Skeletal muscle cell (primary cell): ENCODE measurements around the gene KIF5A.
"Not testable (repeated sequence)": the region's sequence is repeated elsewhere in the genome, so short reads cannot be mapped to it uniquely, and the experiment has no call there.

Source experiments
- DNase-seq: peaks from one replicate; pipeline ENCODE4 v3.0.0-alpha.2; 2010; ENCODE audit warnings: low read depth
- H3K4me3 ChIP-seq: 2 replicates; pipeline ENCODE4 v1.5.1; 2011; ENCODE audit warnings: low read depth, mild to moderate bottlenecking, control low read depth, low read length, moderate library complexity

KIF5A gene

DNA sequence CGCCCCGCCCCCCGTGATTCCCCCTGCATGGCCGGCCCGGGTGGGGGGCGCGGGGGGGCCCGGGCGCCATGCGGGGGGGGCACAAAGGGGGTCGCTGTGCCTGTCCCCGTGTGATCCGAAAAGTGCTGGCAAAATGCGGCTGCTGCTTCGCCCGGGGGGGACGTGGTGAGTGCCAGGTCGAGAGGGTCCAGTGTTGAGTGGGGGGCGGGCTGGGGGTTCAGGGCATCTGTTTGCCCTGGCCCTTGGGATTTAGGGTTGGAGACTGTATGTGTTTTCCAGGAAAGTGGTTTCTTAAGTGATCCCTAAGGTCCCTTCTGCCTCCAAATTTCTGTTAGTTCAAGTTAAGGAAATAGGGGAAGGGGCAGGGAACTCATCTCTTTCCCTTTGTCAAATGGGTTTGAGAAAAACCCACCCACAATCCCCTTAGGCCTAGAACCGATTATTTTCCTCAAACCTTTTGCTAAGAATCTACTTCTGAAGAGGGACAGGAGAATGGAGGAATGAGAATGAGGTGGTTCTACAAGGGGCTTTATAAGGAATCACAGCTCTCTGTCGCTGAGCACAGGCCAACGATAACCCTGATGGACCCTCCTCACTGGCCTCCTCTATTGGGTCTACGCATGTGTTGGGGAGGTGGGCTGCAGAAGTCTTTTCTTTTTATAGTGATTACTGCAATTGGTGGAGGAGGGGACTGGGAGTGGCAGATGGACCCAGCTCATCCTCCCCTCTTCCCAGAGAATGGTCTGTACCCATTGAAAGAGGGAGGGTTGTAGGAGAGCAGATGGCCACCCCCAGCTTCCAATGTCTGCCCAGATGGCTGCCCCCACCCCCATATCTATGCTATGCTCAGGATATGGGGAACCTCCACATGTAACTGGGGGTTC, 62.2 kb downstream of the KIF5A start:
- peak overlapping the region; percentile 54 for H3K4me3 ChIP-seq
- no peak for DNase-seq

DNA sequence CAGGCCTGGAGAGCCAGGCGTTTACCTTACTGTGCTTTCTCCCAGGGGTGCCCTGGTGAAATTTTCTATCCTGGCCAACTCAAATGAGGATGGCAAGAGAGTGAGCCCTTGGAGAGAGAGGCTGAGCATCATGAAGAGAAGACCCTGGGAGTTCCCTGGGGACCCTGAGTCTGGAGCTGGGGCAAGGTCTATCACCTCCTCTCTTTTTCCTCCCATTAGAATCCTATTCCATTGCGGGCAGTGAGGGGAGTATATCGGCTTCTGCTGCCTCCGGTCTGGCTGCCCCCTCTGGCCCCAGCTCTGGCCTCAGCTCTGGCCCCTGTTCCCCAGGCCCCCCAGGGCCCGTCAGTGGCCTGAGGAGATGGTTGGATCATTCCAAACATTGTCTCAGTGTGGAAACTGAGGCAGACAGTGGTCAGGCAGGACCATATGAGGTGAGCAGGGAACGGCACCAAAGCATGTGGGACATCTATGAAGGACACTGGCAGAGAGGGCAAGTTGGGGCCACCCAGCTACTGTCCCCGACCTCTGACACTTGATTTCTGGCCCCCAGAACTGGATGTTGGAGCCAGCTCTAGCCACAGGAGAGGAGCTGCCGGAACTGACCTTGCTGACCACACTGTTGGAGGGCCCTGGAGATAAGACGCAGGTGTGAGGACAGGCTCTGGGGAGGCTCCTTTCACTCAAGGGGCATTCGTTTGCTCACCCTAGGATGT, 63.0 kb downstream of the KIF5A start:
- DNase-seq = no peak

GRCh38 chr12:57613427-57614109, 63.7 kb downstream of the KIF5A start:
- H3K4me3 ChIP-seq = no peak overlapping the region
- DNase-seq = no peak

More for the DNA sequence above, 63.0 kb downstream of the KIF5A start:
- H3K4me3 ChIP-seq = no peak overlapping the region

- H3K4me3 ChIP-seq = no peak overlapping the region
- no peak for DNase-seq
Measured at GRCh38 chr12:57614178-57614947, 64.5 kb downstream of the KIF5A start.

GRCh38 chr12:57614948-57615500, 65.2 kb downstream of the KIF5A start:
- H3K4me3 ChIP-seq = no peak overlapping the region
- no peak for DNase-seq

DNA sequence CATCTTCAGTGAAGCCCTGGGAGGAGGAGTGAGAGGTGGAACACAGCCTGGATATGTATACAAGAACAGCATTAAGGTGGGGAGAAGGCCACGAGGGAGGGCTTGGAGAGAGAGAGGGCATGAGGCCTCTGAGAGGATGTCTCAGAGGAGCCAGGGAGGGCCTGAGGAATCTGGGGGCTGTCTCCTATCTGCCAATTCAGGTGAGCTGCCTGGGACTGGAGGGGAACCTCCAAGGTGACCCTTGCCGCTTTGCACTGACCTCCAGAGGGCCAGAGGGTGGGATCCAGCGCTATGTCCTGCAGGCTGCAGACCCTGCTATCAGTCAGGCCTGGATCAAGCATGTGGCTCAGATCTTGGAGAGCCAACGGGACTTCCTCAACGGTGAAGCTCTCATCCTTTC, 65.8 kb downstream of the KIF5A start:
- DNase-seq = no peak
- no peak overlapping the region for H3K4me3 ChIP-seq

DNA sequence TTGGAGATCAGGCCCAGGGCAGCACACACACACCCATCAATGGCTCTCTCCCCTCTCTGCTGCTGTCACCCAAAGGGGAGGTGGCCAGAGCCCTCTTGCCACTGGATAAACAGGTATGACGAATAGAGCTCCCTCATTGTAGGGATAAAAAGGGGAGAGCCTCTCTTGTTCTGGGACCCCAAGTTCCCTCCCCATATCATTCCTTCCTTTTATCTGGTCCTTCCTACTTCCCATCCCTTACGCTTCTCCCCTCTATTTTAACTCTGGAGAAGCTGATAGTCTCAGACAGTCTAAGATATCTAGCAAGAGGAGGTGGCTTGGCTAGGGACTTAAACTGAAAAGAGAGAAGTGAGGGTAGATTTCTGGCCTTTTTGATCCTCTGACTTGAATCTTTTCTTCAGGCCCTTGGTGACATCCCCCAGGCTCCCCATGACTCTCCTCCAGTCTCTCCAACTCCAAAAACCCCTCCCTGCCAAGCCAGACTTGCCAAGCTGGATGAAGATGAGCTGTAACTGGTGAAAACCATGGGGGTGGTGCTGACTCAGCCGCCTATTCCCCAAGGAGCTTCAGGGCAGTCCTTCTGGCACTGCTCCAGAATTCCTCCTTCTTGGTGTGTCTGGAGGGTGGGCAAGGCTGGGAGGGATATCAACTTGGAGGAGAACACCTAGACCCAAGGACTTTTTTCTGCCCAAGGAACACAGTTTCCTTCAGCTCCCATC, 66.7 kb downstream of the KIF5A start:
- no peak overlapping the region for H3K4me3 ChIP-seq
- peak; percentile 31 for DNase-seq

DNA sequence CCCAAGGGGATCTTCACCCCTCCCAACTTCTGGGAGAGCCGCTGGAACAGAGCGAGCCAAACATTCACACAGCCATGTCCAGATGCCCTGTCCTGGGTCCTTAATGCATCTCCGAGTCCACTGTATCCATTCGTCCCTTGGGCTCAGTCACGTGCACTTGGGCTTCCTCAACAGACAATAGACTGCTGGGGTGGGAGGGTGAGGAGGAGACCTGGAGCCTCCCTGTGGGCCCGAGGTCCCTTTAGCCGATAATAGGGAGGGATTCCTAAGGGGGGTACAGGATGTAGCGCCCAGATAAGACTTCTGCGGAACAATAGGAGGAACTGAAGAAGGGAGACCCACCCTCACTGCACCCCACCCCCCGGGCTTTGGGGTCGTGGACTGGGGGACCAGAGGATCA, 68.1 kb downstream of the KIF5A start:
- DNase-seq = no peak

DNA sequence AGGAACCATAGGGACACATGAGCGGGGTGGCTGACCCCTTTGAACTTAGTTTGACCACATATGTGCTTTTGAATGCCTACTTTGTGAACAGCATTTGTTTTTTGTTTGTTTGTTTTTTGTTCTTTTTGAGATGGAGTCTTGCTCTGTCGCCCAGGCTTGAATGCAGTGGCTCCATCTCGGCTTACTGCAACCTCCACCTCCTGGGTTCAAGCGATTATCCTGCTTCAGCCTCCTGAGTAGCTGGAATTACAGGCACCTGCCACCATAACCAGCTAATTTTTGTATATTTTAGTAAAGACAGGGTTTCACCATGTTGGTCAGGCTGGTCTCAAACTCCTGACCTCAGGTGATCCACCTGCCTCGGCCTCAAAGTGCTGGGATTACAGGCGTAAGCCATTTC, 68.6 kb downstream of the KIF5A start:
- DNase-seq, H3K4me3 ChIP-seq: not testable (repeated sequence)

More for the DNA sequence above, 68.1 kb downstream of the KIF5A start:
- H3K4me3 ChIP-seq = no peak overlapping the region

DNA sequence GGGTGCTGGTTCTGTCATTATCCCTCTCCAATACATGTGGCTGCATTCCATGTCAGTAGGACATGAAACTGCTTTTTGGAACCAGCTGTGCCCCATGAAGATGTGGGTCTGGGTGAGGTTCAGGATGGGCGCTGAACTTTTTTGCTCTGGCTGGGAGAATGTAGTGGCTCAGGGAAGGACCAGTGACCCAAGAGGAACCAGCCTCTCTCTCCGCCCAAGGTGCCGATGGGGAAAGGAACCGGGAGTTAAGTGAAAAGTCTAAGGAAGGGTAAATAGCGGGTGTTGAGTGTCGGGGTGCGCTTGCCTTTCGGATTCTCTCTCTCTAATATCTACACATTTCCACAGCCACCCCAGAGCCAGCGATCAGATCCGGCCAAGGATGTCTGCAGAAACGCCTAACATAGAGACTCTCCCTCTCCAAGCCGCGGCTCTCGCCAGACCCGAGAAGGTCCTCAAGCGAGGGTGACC, 69.2 kb downstream of the KIF5A start:
- H3K4me3 ChIP-seq = no peak overlapping the region

DNA sequence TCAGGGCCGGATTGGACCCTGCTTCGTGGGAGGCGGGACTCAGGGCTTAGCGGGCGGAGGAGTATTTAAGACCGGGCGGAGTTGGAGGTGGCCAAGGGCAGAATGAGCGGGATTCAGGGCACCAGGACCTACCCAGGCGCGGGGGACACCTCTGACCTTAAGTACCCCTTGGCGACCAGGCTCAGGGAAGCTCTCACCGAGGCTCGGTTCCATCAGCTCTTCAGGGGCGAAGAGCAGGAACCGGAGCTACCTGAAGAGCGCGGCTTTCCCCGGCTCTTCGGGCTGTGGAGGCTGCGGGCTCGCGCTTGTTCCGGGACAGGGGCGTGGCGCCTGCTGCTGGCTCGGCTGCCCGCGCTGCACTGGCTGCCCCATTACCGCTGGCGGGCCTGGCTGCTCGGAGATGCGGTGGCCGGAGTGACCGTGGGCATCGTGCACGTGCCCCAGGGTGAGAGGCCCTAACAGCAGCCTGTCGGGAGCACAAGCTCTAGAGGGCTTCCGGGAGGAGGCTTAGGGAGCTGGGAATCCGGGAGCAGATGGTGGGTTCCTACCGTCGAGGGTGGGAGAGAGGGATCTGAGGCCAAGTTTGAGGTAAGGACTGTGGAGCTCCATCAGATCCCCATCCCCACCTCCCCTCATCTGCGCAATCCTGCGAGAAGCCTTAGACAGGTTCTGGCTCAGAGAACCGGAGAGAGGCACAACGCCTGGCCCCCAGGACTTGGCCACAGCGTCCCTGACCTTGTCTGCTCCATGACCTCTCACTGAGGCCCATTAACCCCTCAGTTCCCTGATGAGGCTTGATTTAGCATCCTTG, 69.8 kb downstream of the KIF5A start:
- H3K4me3 ChIP-seq = no peak overlapping the region
- no peak for DNase-seq

More for the DNA sequence above, 69.2 kb downstream of the KIF5A start:
- no peak for DNase-seq

GRCh38 chr12:57620245-57620935, 70.5 kb downstream of the KIF5A start:
- no peak overlapping the region for H3K4me3 ChIP-seq
- DNase-seq = no peak

DNA sequence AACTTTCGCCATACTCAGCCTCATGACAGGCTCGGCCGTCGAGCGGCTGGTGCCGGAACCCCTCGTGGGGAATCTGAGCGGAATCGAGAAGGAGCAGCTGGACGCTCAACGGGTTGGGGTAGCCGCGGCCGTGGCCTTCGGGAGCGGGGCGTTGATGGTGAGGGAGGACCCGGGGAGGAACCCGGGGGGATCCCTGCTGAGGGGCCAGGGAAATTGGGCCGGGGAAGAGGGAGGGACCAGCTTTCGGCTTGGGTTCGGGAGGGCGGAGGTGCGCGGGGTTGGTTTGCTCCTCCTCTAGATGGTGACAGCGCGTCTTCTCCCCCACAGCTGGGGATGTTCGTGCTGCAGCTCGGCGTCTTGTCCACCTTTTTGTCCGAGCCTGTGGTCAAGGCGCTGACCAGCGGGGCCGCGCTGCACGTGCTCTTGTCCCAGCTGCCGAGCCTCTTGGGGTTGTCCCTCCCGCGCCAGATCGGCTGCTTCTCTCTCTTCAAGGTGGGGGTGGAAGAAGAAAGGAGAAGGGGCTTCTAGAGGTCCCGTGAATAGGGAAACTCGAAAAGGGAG, 71.2 kb downstream of the KIF5A start:
- no peak for DNase-seq
- H3K4me3 ChIP-seq = peak overlapping the region; percentile 44

- DNase-seq = no peak
- H3K4me3 ChIP-seq = peak overlapping the region; percentile 44
Measured at GRCh38 chr12:57621497-57622292, 71.9 kb downstream of the KIF5A start.

- no peak for DNase-seq
- no peak overlapping the region for H3K4me3 ChIP-seq
Measured at GRCh38 chr12:57622293-57623245, 72.7 kb downstream of the KIF5A start.
